Liver (tissue), 9 donors: ENCODE data around the gene CHRNA3. TPM values are rescaled to one million over a fixed set of nuclear protein-coding genes. Genes with fewer than 3 reads are reported as not detected.

Source experiments
- DNase-seq: peaks from one replicate; pipeline ENCODE4 v3.0.0-alpha.2; 2017; ENCODE audit warnings: low spot score
- H3K27ac ChIP-seq, 2 donors: one replicate each; pipeline ENCODE4 v1.7.0; 2013; ENCODE audit warnings: inconsistent platforms in 2 of 2, low read length in 2 of 2, control low read depth in 1 of 2, low read depth in 1 of 2, mild to moderate bottlenecking in 1 of 2
- H3K27me3 ChIP-seq, 4 donors: one replicate each; pipeline versions ENCODE4 v1.6.1 to v1.7.0; 2013; ENCODE audit warnings: low read length in 3 of 4, inconsistent platforms in 1 of 4, mild to moderate bottlenecking in 1 of 4, moderate library complexity in 1 of 4; ENCODE audit not compliant: control insufficient read depth in 4 of 4, insufficient read depth in 4 of 4
- H3K36me3 ChIP-seq, 4 donors: one replicate each; pipeline versions ENCODE4 v1.6.1 to v1.7.0; 2013; ENCODE audit warnings: low read length in 3 of 4, mild to moderate bottlenecking in 3 of 4, low read depth in 1 of 4, moderate library complexity in 1 of 4; ENCODE audit not compliant: control insufficient read depth in 4 of 4, insufficient read depth in 3 of 4
- H3K4me1 ChIP-seq, 4 donors: one replicate each; pipeline versions ENCODE4 v1.6.1 to v1.7.0; 2013; ENCODE audit warnings: low read length in 3 of 4, mild to moderate bottlenecking in 3 of 4, moderate library complexity in 1 of 4; ENCODE audit not compliant: control insufficient read depth in 4 of 4, insufficient read depth in 4 of 4
- H3K4me3 ChIP-seq, 3 donors: one replicate each; pipeline versions ENCODE4 v1.6.1 to v1.7.0; 2013; ENCODE audit warnings: low read length in 3 of 3, control low read depth in 1 of 3, low read depth in 1 of 3, mild to moderate bottlenecking in 1 of 3
- H3K9ac ChIP-seq, 2 donors: one replicate each; pipeline ENCODE4 v1.7.0; 2013; ENCODE audit warnings: low read length in 2 of 2, mild to moderate bottlenecking in 2 of 2, moderate library complexity in 2 of 2, control low read depth in 1 of 2, low read depth in 1 of 2
- H3K9me3 ChIP-seq, 4 donors: one replicate each; pipeline versions ENCODE4 v1.6.1 to v1.7.0; 2013; ENCODE audit warnings: low read length in 3 of 4; ENCODE audit not compliant: control insufficient read depth in 4 of 4
- EGR1 ChIP-seq, 2 donors: IDR thresholded peaks; 2 replicates each; pipeline ENCODE4 v1.6.1; 2016 to 2018; ENCODE audit warnings: antibody characterized with exemption in 2 of 2, low read depth in 2 of 2
- FOXA1 ChIP-seq: IDR thresholded peaks from 2 replicates; pipeline ENCODE4 v1.6.1; 2016; ENCODE audit warnings: antibody characterized with exemption
- FOXA2 ChIP-seq: IDR thresholded peaks from 2 replicates; pipeline ENCODE4 v1.6.1; 2016; ENCODE audit warnings: antibody characterized with exemption
- GABPA ChIP-seq, 2 donors: IDR thresholded peaks in 1 of 2; conservative IDR thresholded peaks in 1 of 2; 2 replicates each; pipeline ENCODE4 v1.6.1; 2016; ENCODE audit warnings: antibody characterized with exemption in 2 of 2, mild to moderate bottlenecking in 1 of 2, moderate library complexity in 1 of 2
- HNF4A ChIP-seq, 2 donors: conservative IDR thresholded peaks; 2 replicates each; pipeline ENCODE4 v1.6.1; 2016; ENCODE audit warnings: antibody characterized with exemption in 2 of 2, mild to moderate bottlenecking in 2 of 2
- HNF4G ChIP-seq: IDR thresholded peaks from 2 replicates; pipeline ENCODE4 v1.6.1; 2016; ENCODE audit warnings: antibody characterized with exemption
- JUND ChIP-seq, 2 donors: IDR thresholded peaks; 2 replicates each; pipeline ENCODE4 v1.6.1; 2016; ENCODE audit warnings: antibody characterized with exemption in 2 of 2
- NR2F2 ChIP-seq: IDR thresholded peaks from 2 replicates; pipeline ENCODE4 v1.6.1; 2016; ENCODE audit warnings: antibody characterized with exemption
- RAD21 ChIP-seq, 2 donors: IDR thresholded peaks; 2 replicates each; pipeline ENCODE4 v1.6.1; 2016; ENCODE audit warnings: antibody characterized with exemption in 2 of 2, mild to moderate bottlenecking in 2 of 2
- RXRA ChIP-seq, 2 donors: IDR thresholded peaks; 2 replicates each; pipeline ENCODE4 v1.6.1; 2017 to 2018; ENCODE audit warnings: antibody characterized with exemption in 2 of 2, mild to moderate bottlenecking in 1 of 2
- SP1 ChIP-seq: IDR thresholded peaks from 2 replicates; pipeline ENCODE4 v1.6.1; 2018; ENCODE audit warnings: antibody characterized with exemption, mild to moderate bottlenecking
- TAF1 ChIP-seq: conservative IDR thresholded peaks from 2 replicates; pipeline ENCODE4 v1.6.1; 2016; ENCODE audit warnings: antibody characterized with exemption, mild to moderate bottlenecking
- YY1 ChIP-seq: IDR thresholded peaks from 2 replicates; pipeline ENCODE4 v1.6.1; 2016; ENCODE audit warnings: antibody characterized with exemption, mild to moderate bottlenecking
- WGBS: extraction: QIAGEN DNeasy Blood & Tissue Kit; methylation state at CpG from one replicate; pipeline ENCODE4 v1.1.7; 2013; 5-methylcytosine and 5-hydroxymethylcytosine counted together
- polyA plus RNA-seq, 2 donors: library from polyadenylated mRNA; stranded (reverse) in 1 of 2; unstranded in 1 of 2; fragments of 200-250 nt in 1 of 2; fragments of >200 nt in 1 of 2; fragmentation: Nextera tagmentation in 1 of 2; extraction: Ambion mirVana in 1 of 2; gene quantifications; one replicate each; pipeline versions ENCODE4 v1.2.1 to v1.2.3, GENCODE V29; 2013 to 2015
- total RNA-seq, 2 donors: library from RNA; depleted of rRNA; stranded (reverse); fragments of >200 nt; gene quantifications; one replicate each; pipeline ENCODE4 v1.2.3, GENCODE V29; 2014
- TF ChIP-seq, protein P1 (sequence below): IDR thresholded peaks from 2 replicates; pipeline ENCODE4 v1.6.1; 2016; ENCODE audit warnings: antibody characterized with exemption
- TF ChIP-seq, protein P2 (sequence below): fragments of 150-350 bp; IDR thresholded peaks from 2 replicates; pipeline ENCODE4 v1.5.1; 2017; ENCODE audit warnings: improper control_type of control experiment, low read depth, low read length; ENCODE audit not compliant: missing input control
- TF ChIP-seq, protein P3 (sequence below): IDR thresholded peaks from 2 replicates; pipeline ENCODE4 v1.6.1; 2016; ENCODE audit warnings: antibody characterized with exemption
- TF ChIP-seq, protein P4 (sequence below): IDR thresholded peaks from 2 replicates; pipeline ENCODE4 v1.6.1; 2016; ENCODE audit warnings: antibody characterized with exemption, mild to moderate bottlenecking
- TF ChIP-seq, protein P5 (sequence below): IDR thresholded peaks from 2 replicates; pipeline ENCODE4 v1.6.1; 2016; ENCODE audit warnings: antibody characterized with exemption
- donor health status: healthy.
- donor health status: healthy.
- donor health status: healthy.
- donor health status: healthy.
- donor health status: healthy.

CHRNA3 gene
- total and polyA plus RNA-seq, 4 donors = not detected

DNA sequence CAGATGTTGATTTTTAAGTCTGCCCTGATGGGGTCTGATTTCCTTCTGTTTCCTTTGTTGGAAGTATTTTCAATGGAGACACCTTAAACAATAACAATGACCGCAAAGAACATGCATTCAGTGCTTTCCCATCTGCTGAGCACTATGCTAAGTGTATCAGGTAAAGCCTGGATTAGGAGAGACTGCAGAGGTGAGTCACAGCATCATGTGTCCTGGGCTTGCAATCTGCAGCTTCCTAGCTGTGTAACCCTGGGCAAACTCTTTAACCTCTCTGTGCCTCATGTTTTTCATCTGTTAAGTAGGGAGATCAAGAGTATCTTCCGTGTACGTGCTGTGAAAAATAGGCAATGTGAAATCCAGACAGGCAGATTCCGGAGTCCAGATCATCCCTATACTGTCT lies 33.5 kb upstream of the CHRNA3 start:
- no peaks in the 10 kb centered on the region for H3K27me3 ChIP-seq
- H3K27ac ChIP-seq = no peak overlapping the region
- H3K36me3 ChIP-seq = no peaks in the 10 kb centered on the region
- DNase-seq = no peak
- 92% methylated on average over 4 of the region's 4 CpGs for WGBS
- H3K4me1 ChIP-seq = peaks cover 4 to 19% (median 12%) of the 10 kb centered on the region in 4 donors
- no peak overlapping the region for H3K4me3 ChIP-seq
- H3K9ac ChIP-seq = no peak overlapping the region
- TF ChIP-seq, protein P1, sequence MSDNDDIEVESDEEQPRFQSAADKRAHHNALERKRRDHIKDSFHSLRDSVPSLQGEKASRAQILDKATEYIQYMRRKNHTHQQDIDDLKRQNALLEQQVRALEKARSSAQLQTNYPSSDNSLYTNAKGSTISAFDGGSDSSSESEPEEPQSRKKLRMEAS = no peak
- TF ChIP-seq FOXA1 = no peak
- TF ChIP-seq, protein P2, sequence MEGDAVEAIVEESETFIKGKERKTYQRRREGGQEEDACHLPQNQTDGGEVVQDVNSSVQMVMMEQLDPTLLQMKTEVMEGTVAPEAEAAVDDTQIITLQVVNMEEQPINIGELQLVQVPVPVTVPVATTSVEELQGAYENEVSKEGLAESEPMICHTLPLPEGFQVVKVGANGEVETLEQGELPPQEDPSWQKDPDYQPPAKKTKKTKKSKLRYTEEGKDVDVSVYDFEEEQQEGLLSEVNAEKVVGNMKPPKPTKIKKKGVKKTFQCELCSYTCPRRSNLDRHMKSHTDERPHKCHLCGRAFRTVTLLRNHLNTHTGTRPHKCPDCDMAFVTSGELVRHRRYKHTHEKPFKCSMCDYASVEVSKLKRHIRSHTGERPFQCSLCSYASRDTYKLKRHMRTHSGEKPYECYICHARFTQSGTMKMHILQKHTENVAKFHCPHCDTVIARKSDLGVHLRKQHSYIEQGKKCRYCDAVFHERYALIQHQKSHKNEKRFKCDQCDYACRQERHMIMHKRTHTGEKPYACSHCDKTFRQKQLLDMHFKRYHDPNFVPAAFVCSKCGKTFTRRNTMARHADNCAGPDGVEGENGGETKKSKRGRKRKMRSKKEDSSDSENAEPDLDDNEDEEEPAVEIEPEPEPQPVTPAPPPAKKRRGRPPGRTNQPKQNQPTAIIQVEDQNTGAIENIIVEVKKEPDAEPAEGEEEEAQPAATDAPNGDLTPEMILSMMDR = no peak
- no peak for TF ChIP-seq HNF4A (conservative IDR thresholded peaks at IDR 0.05)
- TF ChIP-seq, protein P3, sequence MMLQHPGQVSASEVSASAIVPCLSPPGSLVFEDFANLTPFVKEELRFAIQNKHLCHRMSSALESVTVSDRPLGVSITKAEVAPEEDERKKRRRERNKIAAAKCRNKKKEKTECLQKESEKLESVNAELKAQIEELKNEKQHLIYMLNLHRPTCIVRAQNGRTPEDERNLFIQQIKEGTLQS = no peak
- TF ChIP-seq FOXA2 = no peak
- no peak for TF ChIP-seq JUND (IDR thresholded peaks at IDR 0.05)
- no peak for TF ChIP-seq RXRA (IDR thresholded peaks at IDR 0.05)
- no peak for TF ChIP-seq GABPA (IDR thresholded peaks at IDR 0.05 in 1 of 2, conservative IDR thresholded peaks at IDR 0.05 in 1 of 2)
- TF ChIP-seq HNF4G = no peak
- TF ChIP-seq EGR1 (IDR thresholded peaks at IDR 0.05; ENCODE audit: low read depth in 2 of 2) = no peak
- no peak for TF ChIP-seq NR2F2
- TF ChIP-seq RAD21 (IDR thresholded peaks at IDR 0.05) = no peak
- no peak for TF ChIP-seq TAF1
- TF ChIP-seq, protein P4, sequence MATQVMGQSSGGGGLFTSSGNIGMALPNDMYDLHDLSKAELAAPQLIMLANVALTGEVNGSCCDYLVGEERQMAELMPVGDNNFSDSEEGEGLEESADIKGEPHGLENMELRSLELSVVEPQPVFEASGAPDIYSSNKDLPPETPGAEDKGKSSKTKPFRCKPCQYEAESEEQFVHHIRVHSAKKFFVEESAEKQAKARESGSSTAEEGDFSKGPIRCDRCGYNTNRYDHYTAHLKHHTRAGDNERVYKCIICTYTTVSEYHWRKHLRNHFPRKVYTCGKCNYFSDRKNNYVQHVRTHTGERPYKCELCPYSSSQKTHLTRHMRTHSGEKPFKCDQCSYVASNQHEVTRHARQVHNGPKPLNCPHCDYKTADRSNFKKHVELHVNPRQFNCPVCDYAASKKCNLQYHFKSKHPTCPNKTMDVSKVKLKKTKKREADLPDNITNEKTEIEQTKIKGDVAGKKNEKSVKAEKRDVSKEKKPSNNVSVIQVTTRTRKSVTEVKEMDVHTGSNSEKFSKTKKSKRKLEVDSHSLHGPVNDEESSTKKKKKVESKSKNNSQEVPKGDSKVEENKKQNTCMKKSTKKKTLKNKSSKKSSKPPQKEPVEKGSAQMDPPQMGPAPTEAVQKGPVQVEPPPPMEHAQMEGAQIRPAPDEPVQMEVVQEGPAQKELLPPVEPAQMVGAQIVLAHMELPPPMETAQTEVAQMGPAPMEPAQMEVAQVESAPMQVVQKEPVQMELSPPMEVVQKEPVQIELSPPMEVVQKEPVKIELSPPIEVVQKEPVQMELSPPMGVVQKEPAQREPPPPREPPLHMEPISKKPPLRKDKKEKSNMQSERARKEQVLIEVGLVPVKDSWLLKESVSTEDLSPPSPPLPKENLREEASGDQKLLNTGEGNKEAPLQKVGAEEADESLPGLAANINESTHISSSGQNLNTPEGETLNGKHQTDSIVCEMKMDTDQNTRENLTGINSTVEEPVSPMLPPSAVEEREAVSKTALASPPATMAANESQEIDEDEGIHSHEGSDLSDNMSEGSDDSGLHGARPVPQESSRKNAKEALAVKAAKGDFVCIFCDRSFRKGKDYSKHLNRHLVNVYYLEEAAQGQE = no peak
- TF ChIP-seq SP1 = no peak
- TF ChIP-seq, protein P5, sequence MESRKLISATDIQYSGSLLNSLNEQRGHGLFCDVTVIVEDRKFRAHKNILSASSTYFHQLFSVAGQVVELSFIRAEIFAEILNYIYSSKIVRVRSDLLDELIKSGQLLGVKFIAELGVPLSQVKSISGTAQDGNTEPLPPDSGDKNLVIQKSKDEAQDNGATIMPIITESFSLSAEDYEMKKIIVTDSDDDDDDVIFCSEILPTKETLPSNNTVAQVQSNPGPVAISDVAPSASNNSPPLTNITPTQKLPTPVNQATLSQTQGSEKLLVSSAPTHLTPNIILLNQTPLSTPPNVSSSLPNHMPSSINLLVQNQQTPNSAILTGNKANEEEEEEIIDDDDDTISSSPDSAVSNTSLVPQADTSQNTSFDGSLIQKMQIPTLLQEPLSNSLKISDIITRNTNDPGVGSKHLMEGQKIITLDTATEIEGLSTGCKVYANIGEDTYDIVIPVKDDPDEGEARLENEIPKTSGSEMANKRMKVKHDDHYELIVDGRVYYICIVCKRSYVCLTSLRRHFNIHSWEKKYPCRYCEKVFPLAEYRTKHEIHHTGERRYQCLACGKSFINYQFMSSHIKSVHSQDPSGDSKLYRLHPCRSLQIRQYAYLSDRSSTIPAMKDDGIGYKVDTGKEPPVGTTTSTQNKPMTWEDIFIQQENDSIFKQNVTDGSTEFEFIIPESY = no peak
- TF ChIP-seq YY1 = no peak
- no peaks in the 10 kb centered on the region for H3K9me3 ChIP-seq
